ENCODE results near the gene ZNFX1. TPM values are rescaled to one million over a fixed set of nuclear protein-coding genes. Genes with fewer than 3 reads are reported as not detected.
"Not testable (repeated sequence)": the region's sequence is repeated elsewhere in the genome, so short reads cannot be mapped to it uniquely, and the experiment has no call there.

ZNFX1 gene
- total RNA-seq, 2 donors from 2014 or later, result 8.1 to 8.9 TPM

- peaks cover 5% of the 10 kb centered on the region for H3K9me3 Mint-ChIP-seq
- H3K27me3 ChIP-seq (ENCODE audit: control insufficient read depth, insufficient read depth, low read length, poor library complexity, severe bottlenecking), result peaks cover 43% of the 10 kb centered on the region
- peaks cover 61% of the 10 kb centered on the region for H3K27me3 Mint-ChIP-seq (ENCODE audit: insufficient read depth)
These were observed 37.7 kb upstream of the ZNFX1 start for GRCh38 chr20:49315580-49315979.

GRCh38 chr20:49314052-49314451 lies 36.2 kb upstream of the ZNFX1 start:
- Mint-ChIP-seq H3K9me3 (peaks cover 12% of the 10 kb centered on the region), H3K27me3 (ENCODE audit: insufficient read depth) (peaks cover 46% of the 10 kb centered on the region)
- Histone ChIP-seq H3K27me3 (ENCODE audit: control insufficient read depth, insufficient read depth, low read length, poor library complexity, severe bottlenecking) (peaks cover 32% of the 10 kb centered on the region), H3K9me3 (ENCODE audit: control insufficient read depth, low read length) (peaks cover 17% of the 10 kb centered on the region)
- not testable (repeated sequence) for H3K36me3 ChIP-seq (ENCODE audit: control insufficient read depth, insufficient read depth, low read length); H3K4me3 Mint-ChIP-seq; H3K36me3 Mint-ChIP-seq (ENCODE audit: low read depth); H3K27ac ChIP-seq (ENCODE audit: low read depth, low read length); H3K9ac ChIP-seq (ENCODE audit: extremely low read depth, low read length, poor library complexity, severe bottlenecking); DNase-seq; H3K27ac Mint-ChIP-seq; H3K4me1 Mint-ChIP-seq; H3K4me3 ChIP-seq (ENCODE audit: low read length); H3K4me1 ChIP-seq (ENCODE audit: control insufficient read depth, insufficient read depth, low read length)
- WGBS, 2 experiments (ENCODE audit: insufficient coverage in 1 of 2, insufficient read length in 1 of 2), result 80 to 88% methylated on average over 1 of the region's 2 CpGs

More at GRCh38 chr20:49315580-49315979, 37.7 kb upstream of the ZNFX1 start:
- no peak overlapping the region for H3K4me3 Mint-ChIP-seq
- Histone ChIP-seq H3K4me3 (ENCODE audit: low read length) (no peak overlapping the region), H3K4me1 (ENCODE audit: control insufficient read depth, insufficient read depth, low read length) (no peaks in the 10 kb centered on the region), H3K27ac (ENCODE audit: low read depth, low read length) (no peak overlapping the region), H3K9ac (ENCODE audit: extremely low read depth, low read length, poor library complexity, severe bottlenecking) (no peak overlapping the region), H3K36me3 (ENCODE audit: control insufficient read depth, insufficient read depth, low read length) (no peaks in the 10 kb centered on the region), H3K9me3 (ENCODE audit: control insufficient read depth, low read length) (peaks cover 10% of the 10 kb centered on the region)
- peaks cover 10% of the 10 kb centered on the region for H3K4me1 Mint-ChIP-seq
- H3K27ac Mint-ChIP-seq, result no peak overlapping the region
- DNase-seq, result no peak
- H3K36me3 Mint-ChIP-seq (ENCODE audit: low read depth), result no peaks in the 10 kb centered on the region
- TF ChIP-seq CTCF (conservative IDR thresholded peaks at IDR 0.05), result no peak
- 75% methylated on average over 1 of the region's 1 CpG; no CpG with 5 or more reads in 1 of the 2 experiments for WGBS, 2 experiments (ENCODE audit: insufficient coverage in 1 of 2, insufficient read length in 1 of 2)

- Mint-ChIP-seq H3K36me3 (ENCODE audit: low read depth) (no peaks in the 10 kb centered on the region), H3K27ac (no peak overlapping the region), H3K4me1 (peaks cover 2% of the 10 kb centered on the region), H3K27me3 (ENCODE audit: insufficient read depth) (peaks cover 38% of the 10 kb centered on the region), H3K4me3 (no peak overlapping the region), H3K9me3 (peaks cover 12% of the 10 kb centered on the region)
- no peak overlapping the region for H3K4me3 ChIP-seq (ENCODE audit: low read length)
- H3K9ac ChIP-seq (ENCODE audit: extremely low read depth, low read length, poor library complexity, severe bottlenecking), result no peak overlapping the region
- H3K27me3 ChIP-seq (ENCODE audit: control insufficient read depth, insufficient read depth, low read length, poor library complexity, severe bottlenecking), result peaks cover 25% of the 10 kb centered on the region
- no peak overlapping the region for H3K27ac ChIP-seq (ENCODE audit: low read depth, low read length)
- no peaks in the 10 kb centered on the region for H3K4me1 ChIP-seq (ENCODE audit: control insufficient read depth, insufficient read depth, low read length)
- no peak for TF ChIP-seq CTCF (conservative IDR thresholded peaks at IDR 0.05)
- no peak for DNase-seq
- H3K36me3 ChIP-seq (ENCODE audit: control insufficient read depth, insufficient read depth, low read length), result no peaks in the 10 kb centered on the region
- peaks cover 17% of the 10 kb centered on the region for H3K9me3 ChIP-seq (ENCODE audit: control insufficient read depth, low read length)
- WGBS, 2 experiments (ENCODE audit: insufficient coverage in 1 of 2, insufficient read length in 1 of 2), result 86 to 95% methylated on average over 2 of the region's 2 CpGs
These were observed 35.4 kb upstream of the ZNFX1 start for GRCh38 chr20:49313283-49313682.

- no peak for TF ChIP-seq CTCF (conservative IDR thresholded peaks at IDR 0.05)
- peaks cover 32% of the 10 kb centered on the region for H3K27me3 Mint-ChIP-seq (ENCODE audit: insufficient read depth)
These were observed 34.8 kb upstream of the ZNFX1 start for GRCh38 chr20:49312661-49313060.

More at GRCh38 chr20:49312661-49313060, 34.8 kb upstream of the ZNFX1 start:
- peaks cover 18% of the 10 kb centered on the region for H3K27me3 ChIP-seq (ENCODE audit: control insufficient read depth, insufficient read depth, low read length, poor library complexity, severe bottlenecking)
- H3K4me3 ChIP-seq (ENCODE audit: low read length), result no peak overlapping the region
- no peak for DNase-seq
- H3K36me3 ChIP-seq (ENCODE audit: control insufficient read depth, insufficient read depth, low read length), result no peaks in the 10 kb centered on the region
- Mint-ChIP-seq H3K4me1 (no peaks in the 10 kb centered on the region), H3K27ac (no peak overlapping the region), H3K4me3 (no peak overlapping the region), H3K36me3 (ENCODE audit: low read depth) (no peaks in the 10 kb centered on the region), H3K9me3 (peaks cover 12% of the 10 kb centered on the region)
- peaks cover 17% of the 10 kb centered on the region for H3K9me3 ChIP-seq (ENCODE audit: control insufficient read depth, low read length)
- H3K27ac ChIP-seq (ENCODE audit: low read depth, low read length), result no peak overlapping the region
- no peak overlapping the region for H3K9ac ChIP-seq (ENCODE audit: extremely low read depth, low read length, poor library complexity, severe bottlenecking)
- 90 to 92% methylated on average over 4 of the region's 4 CpGs for WGBS, 2 experiments (ENCODE audit: insufficient coverage in 1 of 2, insufficient read length in 1 of 2)
- no peaks in the 10 kb centered on the region for H3K4me1 ChIP-seq (ENCODE audit: control insufficient read depth, insufficient read depth, low read length)

All from endodermal cell (in vitro differentiated cells).